HG03045 (cell line): ENCODE data around the gene MCEE.
"Not testable (repeated sequence)": the region's sequence is repeated elsewhere in the genome, so short reads cannot be mapped to it uniquely, and the experiment has no call there.

Source experiments
- ATAC-seq: cut with Tn5 transposase; IDR thresholded peaks from one replicate; pipeline ENCODE4 v1.9.1; 2021; ENCODE audit warnings: mild to moderate bottlenecking, moderate library complexity; ENCODE audit not compliant: unreplicated experiment

MCEE gene

DNA sequence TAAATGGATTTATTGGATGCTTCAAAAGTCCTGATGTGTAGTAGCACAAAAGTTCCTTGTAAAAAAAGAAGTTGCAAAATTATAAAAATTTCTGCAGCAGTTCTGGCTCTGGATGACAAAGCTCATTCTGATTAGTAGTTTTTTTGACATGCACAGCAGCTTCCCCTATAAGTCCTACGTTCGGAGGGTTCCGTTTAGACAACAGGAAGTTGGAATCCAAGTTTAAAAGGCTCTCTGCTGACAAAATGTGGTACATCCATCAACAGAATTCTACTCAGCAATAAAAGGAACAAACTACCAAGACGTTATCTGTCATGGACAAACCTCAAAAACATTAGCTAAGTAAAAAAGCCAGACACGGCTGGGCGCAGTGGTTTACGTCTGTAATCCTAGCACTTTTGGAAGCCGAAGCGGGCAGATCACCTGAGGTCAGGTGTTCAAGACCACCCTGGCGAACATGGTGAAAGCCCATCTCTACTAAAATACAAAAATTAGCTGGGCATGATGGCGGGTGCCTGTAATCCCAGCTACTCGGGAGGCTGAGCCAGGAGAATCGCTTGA lies 46.2 kb downstream of the MCEE start:
- not testable (repeated sequence) for ATAC-seq

DNA sequence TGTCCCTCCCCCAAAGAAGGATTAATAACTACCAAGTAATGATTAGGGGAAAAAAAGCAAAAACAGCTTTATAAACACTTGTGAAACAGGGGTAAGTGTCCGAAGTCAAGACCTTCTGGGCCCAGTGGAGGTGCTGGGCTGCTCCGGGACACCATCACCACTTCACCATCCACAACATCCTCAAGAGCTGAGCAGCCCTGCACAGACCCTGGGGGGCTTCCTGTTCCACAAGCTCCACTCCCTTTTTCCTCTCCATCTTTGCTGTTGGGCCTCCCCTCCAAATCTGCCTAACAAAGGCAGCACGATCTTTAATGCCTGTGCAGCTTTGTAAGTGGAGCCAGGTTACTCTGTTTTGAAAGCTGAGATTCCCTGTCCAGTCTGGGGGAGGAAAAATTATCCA lies 46.7 kb downstream of the MCEE start:
- not testable (repeated sequence) for ATAC-seq

DNA sequence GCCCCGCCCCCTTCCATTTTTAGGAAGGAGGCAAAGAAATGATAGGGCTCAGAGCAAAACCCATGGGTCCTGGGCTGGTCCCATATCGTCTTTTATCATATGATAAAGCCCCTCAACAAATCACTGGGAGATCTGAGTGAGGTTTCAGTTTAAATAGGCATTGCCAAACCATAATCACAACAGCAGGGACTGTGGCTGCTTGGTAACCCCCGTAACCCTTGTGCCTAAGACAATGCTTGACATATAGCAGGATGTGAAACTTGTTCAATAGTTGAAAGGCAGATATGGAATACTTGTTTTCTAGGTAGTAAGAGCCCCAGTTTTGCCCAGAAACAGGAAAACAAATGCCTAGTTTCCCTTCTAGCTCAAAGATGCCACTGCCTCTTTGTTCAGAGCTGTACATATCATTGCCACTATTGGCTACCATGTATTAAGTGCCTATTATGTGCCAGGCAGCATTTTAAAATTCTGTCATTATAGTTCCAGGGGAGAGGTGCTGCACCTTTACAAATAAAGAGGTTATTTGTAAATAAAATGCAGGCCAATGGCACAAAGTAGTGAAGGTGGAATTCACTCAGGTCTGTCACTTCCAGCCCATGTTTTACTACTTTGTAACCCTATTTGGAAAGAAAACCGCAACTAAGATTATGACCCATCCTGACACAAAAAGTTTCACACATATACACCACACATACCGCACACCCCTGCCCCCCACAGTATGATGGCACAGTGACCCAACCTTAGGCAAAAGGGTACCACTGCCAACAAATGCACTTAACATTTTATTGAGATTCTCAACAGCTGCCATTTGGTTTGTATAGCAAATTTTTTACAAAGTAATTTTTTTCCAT lies 47.4 kb downstream of the MCEE start:
- ATAC-seq: peak; percentile 56

GRCh38 chr2:71078624-71079023 lies 51.4 kb downstream of the MCEE start:
- ATAC-seq: no peak

DNA sequence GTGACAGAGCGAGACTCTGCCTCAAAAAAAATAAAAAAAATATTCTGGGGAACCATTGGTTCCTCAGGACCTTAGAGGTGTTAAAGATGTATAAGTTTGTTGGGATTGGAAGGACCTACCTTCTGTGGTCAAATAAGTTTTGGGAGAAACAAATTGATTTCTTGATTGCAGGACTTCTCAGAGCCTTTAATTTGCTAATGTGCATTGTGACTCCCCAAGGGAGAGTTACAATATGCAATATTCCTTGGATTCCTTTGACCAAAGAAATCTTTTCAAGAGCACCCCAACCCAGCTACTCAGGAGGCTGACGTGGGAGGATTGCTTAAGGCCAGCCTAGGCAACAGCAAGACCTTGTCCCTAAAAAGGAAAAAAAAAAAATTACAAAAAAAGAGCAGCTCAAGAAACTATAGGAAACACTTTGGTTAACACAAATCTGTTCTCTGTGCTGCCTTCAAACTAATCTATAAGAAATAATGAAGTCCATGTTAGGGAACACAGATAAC lies 55.1 kb downstream of the MCEE start:
- ATAC-seq: no peak

- no peak for ATAC-seq
These were observed 56.6 kb downstream of the MCEE start for GRCh38 chr2:71073475-71073874.

GRCh38 chr2:71072492-71072891 lies 57.5 kb downstream of the MCEE start:
- no peak for ATAC-seq

DNA sequence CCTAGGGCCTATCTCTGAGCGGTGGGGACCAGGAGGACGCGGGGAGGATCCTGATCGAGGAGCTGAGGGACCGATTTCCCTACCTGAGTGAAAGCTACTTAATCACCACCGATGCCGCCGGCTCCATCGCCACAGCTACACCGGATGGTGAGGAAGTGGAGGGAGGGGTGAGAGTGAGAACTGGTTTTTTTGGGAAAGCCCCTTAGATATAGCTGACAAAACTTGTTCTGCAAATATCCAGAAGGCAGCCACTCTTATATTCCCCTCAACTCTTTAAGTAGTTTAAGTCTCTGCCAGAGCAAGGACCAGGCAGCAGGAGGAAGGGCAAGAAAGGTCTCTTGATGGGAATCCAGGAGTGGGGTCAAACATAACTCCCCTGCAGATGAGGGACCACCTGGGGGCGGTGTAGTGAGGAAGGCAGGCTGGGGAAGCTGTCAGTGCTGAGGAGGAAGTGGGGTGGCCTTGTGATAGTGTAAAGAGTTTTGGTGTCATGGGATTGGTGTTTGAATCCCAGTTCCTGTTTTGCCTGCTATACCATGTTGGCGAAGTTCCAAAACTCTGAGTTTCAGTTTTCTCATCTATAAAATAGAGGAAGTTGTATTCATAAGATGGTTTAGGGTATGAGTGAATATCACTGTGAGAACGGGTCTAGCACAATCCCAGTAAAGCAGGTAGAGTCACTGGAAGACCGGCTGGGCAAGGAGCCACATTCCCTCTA lies 58.2 kb downstream of the MCEE start:
- ATAC-seq: peak; percentile 27

GRCh38 chr2:71070294-71071093 lies 59.5 kb downstream of the MCEE start:
- ATAC-seq: no peak

- ATAC-seq: no peak
These were observed 60.7 kb downstream of the MCEE start for GRCh38 chr2:71069376-71069775.

GRCh38 chr2:71068218-71069035 lies 61.6 kb downstream of the MCEE start, which contains the start of gene NAGK:
NAGK (plus strand) TSS chr2:71068648; CDS start chr2:71068684, 36 bp downstream.
- ATAC-seq: peak; percentile 61

- peak; percentile 11 for ATAC-seq
These were observed 62.3 kb downstream of the MCEE start for GRCh38 chr2:71067567-71068217.

DNA sequence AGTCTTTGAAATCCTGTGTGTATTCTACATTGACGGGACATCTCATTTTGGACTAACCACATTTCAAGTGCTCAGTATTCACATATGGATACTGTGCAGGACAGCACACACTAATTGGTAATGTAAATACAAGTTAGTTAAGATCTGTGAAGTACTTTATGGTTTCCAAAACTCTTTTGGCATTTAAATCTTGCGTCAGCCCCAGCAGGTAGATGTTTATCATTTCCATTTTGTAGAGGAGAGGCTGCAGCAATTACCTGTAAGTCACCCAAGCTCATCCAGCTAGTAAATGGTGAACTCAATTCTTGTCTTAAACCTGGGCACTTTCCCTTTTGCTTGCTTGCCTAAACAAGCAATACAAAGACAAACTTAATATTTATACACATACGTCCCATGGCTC lies 63.2 kb downstream of the MCEE start:
- ATAC-seq: no peak

DNA sequence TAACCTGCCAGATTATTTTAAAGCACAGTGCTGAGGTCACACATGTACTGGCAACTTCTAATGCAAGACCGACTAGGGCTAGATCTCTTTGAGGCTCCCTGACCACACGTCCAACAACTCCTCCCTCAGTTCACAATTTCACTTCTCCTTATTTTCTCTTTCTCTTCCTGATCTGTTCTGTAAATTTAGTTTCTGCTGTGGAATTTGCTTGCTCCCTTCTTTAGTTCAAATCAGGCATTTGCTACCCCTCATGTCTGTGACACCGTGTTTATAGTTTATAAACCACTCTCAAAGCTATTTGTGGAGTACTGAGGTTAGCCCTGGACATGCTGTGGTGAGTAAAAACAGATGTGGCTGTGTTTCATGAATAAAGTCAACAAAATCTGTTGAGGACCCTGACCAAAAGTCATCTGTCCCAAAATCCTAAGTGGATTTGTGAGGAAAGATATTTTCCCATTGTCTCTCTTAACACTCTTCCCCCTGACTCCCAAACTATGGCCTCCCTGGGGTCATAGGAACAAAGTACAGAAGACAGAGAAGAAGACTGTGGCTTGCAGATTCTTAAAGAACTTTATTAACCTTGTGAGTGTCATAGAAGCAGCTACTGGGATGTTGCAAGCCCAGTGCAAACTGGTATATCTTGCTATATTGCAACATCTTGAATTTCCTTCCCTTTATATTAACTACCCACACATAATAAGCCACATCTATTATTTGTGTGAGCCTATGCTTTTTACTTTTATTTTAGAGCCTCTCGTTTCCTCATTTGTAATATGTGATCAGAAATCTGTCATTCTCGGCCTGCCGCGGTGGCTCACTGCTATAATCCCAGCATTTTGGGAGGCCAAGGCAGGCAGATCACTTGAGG lies 65.0 kb downstream of the MCEE start:
- no peak for ATAC-seq

- no peak for ATAC-seq
These were observed 65.9 kb downstream of the MCEE start for GRCh38 chr2:71064110-71064611.

GRCh38 chr2:71063216-71063615 lies 66.8 kb downstream of the MCEE start:
- ATAC-seq: no peak

DNA sequence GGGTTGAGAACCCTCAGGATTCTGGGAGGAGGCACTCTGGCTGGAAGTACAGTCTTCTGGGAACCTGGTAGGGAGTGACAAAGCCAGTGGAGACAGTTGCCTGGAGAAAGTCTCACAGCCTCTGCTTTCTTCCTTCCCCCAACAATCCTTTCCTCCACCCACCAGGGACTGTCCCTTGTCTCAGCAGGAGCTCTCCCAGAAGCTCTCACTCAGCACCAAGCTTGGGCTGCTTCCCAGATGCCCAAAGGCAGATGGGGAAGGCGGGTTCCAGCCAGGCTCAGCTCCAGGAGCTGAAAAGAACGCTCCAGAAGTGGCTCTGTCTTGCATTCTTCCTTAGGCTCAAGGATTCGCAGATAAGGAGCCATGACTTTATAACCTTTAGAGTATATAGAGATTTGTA lies 69.2 kb downstream of the MCEE start:
- ATAC-seq: no peak

GRCh38 chr2:71060211-71060610 lies 69.8 kb downstream of the MCEE start:
- ATAC-seq: no peak
